ENCODE data around the gene HTRA3. TPM values are rescaled to one million over a fixed set of nuclear protein-coding genes. Genes with fewer than 3 reads are reported as not detected.

The HTRA3 gene
- total RNA-seq, 2 experiments from 2014 or later: not detected

DNA sequence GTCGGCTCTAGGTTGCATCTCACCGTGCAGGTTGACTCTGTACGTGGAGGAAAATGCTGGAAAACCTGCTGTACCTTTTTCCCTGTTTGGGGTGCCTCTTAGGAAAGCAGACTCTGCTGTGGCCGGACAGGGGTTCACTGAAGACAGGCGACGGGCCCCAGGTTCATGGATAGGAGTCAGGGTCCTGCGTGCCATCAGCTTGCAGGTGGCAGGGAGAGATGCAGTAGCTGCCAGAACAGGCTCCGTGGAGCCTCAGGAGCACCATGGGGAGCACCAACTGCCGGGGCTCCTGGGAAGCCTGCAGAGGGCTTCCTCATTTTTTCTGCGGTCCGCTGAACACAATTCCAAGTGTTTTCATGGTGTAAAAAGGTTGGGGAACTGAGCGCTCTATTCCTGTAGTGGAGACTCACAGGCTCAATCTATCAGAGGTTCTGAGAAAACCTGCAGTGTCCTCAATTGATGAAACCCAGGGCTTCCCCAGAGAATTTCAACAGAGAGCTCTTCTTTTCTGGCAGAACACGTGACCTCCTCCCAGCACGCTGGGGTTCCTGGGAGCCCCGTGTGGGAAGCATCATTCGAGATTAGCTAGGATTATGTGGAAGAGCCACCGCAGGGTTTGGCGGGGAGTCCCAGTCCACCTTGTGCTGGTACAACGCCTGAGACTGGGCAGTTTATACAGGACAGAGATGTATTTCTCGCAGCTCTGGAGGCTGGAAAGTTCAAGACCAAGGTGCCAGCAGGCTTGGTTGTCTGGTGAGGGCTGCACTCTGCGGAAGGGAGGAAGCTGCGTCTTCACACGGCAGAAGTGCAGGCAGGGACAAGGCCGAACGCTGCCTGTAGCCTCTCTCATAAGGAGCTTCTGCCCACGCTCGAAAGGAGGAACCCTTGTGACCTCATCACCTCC, 1.6 kb downstream of the HTRA3 start:
- peaks cover 43% of the 10 kb centered on the region for H3K27me3 Mint-ChIP-seq
- no peak overlapping the region for H3K27ac Mint-ChIP-seq
- no peaks in the 10 kb centered on the region for H3K4me1 Mint-ChIP-seq (ENCODE audit: low read depth)
- Histone ChIP-seq H3K9me3 (ENCODE audit: control insufficient read depth in 1 of 2, insufficient read depth in 1 of 2, low read length in 2 of 2) (no peaks in the 10 kb centered on the region), H3K4me1 (ENCODE audit: insufficient read depth, low read length) (no peaks in the 10 kb centered on the region), H3K4me3 (ENCODE audit: low read length) (no peak overlapping the region), H3K36me3 (ENCODE audit: insufficient read depth, low read length) (no peaks in the 10 kb centered on the region), H3K27ac (ENCODE audit: low read depth in 1 of 2, low read length in 2 of 2) (no peak overlapping the region), H3K27me3 (ENCODE audit: control insufficient read depth in 1 of 2, insufficient read depth in 2 of 2, low read length in 2 of 2) (peaks cover 3 to 23% of the 10 kb centered on the region in 2 experiments)
- H3K9me3 Mint-ChIP-seq: no peaks in the 10 kb centered on the region
- POLR2A ChIA-PET: no interaction called here
- H3K36me3 Mint-ChIP-seq (ENCODE audit: low read depth): no peaks in the 10 kb centered on the region
- H3K4me3 Mint-ChIP-seq: no peak overlapping the region
- CTCF ChIA-PET: no interaction called here
- no peak for ATAC-seq (ENCODE audit: poor library complexity)
- no peak for TF ChIP-seq CTCF (IDR thresholded peaks at IDR 0.05)
- no peak for DNase-seq
- intact Hi-C loops (cut with DNase I, micrococcal nuclease): no loop called here

- Mint-ChIP-seq H3K36me3 (ENCODE audit: low read depth) (no peaks in the 10 kb centered on the region), H3K4me1 (ENCODE audit: low read depth) (no peaks in the 10 kb centered on the region), H3K9me3 (no peaks in the 10 kb centered on the region), H3K27me3 (peaks cover 41% of the 10 kb centered on the region), H3K27ac (no peak overlapping the region), H3K4me3 (no peak overlapping the region)
- ChIA-PET POLR2A (no interaction called here), CTCF (no interaction called here)
- Histone ChIP-seq H3K27ac (ENCODE audit: low read depth in 1 of 2, low read length in 2 of 2) (no peak overlapping the region), H3K4me1 (ENCODE audit: insufficient read depth, low read length) (no peaks in the 10 kb centered on the region), H3K4me3 (ENCODE audit: low read length) (no peak overlapping the region), H3K9me3 (ENCODE audit: control insufficient read depth in 1 of 2, insufficient read depth in 1 of 2, low read length in 2 of 2) (no peaks in the 10 kb centered on the region), H3K27me3 (ENCODE audit: control insufficient read depth in 1 of 2, insufficient read depth in 2 of 2, low read length in 2 of 2) (peaks cover 3 to 23% of the 10 kb centered on the region in 2 experiments), H3K36me3 (ENCODE audit: insufficient read depth, low read length) (no peaks in the 10 kb centered on the region)
- DNase-seq (no peak), ATAC-seq (ENCODE audit: poor library complexity) (no peak)
- TF ChIP-seq CTCF (IDR thresholded peaks at IDR 0.05): no peak
- intact Hi-C loops (cut with DNase I, micrococcal nuclease): no loop called here
Observed at GRCh38 chr4:8271821-8272220, 2.3 kb downstream of the HTRA3 start.

DNA sequence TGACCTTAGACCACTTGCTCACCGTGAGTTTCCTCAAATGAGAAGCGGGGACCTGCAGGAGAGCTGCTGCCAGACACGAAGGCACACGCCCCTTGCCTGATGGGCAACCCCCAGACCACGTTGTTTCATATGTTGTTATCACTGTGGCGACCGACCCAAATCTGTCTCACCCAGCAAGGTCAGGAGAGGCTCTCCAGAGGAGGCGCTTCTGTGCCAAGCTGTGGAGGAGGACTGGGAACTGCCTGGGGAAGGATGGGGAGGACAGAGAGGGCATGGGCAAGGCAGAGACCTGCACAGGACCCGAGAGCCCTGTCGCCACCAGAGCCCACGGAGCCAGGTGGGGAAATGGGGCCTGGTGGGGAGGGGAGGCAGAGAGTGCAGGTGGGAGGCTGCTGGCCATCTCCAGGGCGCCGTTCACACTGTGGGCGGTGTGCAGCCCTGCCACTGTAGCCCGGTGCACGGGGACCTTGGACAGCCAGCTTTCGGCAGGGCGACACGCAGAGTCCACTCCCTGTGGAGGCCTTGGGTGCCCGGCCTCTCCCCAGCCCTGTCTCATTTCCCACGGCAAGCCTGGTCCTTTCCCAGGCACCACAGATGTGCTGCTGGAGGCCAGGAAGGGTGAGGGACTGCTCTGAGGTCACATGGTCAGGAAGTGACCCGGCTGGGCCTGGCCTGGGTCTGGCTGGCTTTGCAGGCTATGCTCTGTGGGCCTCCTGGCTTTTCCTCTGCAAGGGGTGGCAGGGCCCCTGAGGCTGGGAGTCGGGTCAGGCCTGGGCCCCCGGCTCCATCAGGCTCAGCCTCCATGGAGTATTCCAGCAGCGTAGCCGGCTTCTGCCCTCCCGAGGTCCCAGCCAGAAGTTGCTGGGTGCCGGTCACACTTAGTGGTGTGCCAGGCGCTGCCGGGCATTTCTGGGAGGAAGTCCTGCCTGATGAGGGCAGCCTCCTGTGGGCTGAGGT, 3.2 kb downstream of the HTRA3 start:
- Mint-ChIP-seq H3K4me1 (ENCODE audit: low read depth) (no peaks in the 10 kb centered on the region), H3K36me3 (ENCODE audit: low read depth) (no peaks in the 10 kb centered on the region), H3K9me3 (no peaks in the 10 kb centered on the region), H3K27ac (no peak overlapping the region), H3K27me3 (peaks cover 38% of the 10 kb centered on the region), H3K4me3 (no peak overlapping the region)
- POLR2A ChIA-PET: no interaction called here
- no peaks in the 10 kb centered on the region for H3K36me3 ChIP-seq (ENCODE audit: insufficient read depth, low read length)
- no peak overlapping the region for H3K4me3 ChIP-seq (ENCODE audit: low read length)
- no peaks in the 10 kb centered on the region for H3K9me3 ChIP-seq (ENCODE audit: control insufficient read depth in 1 of 2, insufficient read depth in 1 of 2, low read length in 2 of 2)
- DNase-seq (no peak), ATAC-seq (ENCODE audit: poor library complexity) (no peak)
- H3K27me3 ChIP-seq (ENCODE audit: control insufficient read depth in 1 of 2, insufficient read depth in 2 of 2, low read length in 2 of 2): peaks cover 3 to 23% of the 10 kb centered on the region in 2 experiments
- CTCF ChIA-PET: interaction anchor here (0.7 kb wide), 1 partner anchor 970 kb away, joined by 3 read pairs; no protein-coding TSS in a partner anchor
- no peak for TF ChIP-seq CTCF (IDR thresholded peaks at IDR 0.05)
- no peak overlapping the region for H3K27ac ChIP-seq (ENCODE audit: low read depth in 1 of 2, low read length in 2 of 2)
- intact Hi-C loops (cut with DNase I, micrococcal nuclease): no loop called here
- H3K4me1 ChIP-seq (ENCODE audit: insufficient read depth, low read length): no peaks in the 10 kb centered on the region
